PC-9 (cell line): Measurements from ENCODE around the gene SRPK2.

Source experiments
- EZH2 ChIP-seq: fragments of 200-600 bp; sonication (generic); IDR thresholded peaks from 2 replicates; pipeline ENCODE4 v1.8.0; 2017; ENCODE audit warnings: antibody characterized with exemption, low read depth
- TF ChIP-seq, protein P1 (sequence below): fragments of 200-600 bp; sonication (generic); conservative IDR thresholded peaks from 2 replicates; pipeline ENCODE4 v1.6.1; 2017; ENCODE audit warnings: mixed run types, antibody characterized with exemption, mild to moderate bottlenecking, moderate library complexity

DNA sequence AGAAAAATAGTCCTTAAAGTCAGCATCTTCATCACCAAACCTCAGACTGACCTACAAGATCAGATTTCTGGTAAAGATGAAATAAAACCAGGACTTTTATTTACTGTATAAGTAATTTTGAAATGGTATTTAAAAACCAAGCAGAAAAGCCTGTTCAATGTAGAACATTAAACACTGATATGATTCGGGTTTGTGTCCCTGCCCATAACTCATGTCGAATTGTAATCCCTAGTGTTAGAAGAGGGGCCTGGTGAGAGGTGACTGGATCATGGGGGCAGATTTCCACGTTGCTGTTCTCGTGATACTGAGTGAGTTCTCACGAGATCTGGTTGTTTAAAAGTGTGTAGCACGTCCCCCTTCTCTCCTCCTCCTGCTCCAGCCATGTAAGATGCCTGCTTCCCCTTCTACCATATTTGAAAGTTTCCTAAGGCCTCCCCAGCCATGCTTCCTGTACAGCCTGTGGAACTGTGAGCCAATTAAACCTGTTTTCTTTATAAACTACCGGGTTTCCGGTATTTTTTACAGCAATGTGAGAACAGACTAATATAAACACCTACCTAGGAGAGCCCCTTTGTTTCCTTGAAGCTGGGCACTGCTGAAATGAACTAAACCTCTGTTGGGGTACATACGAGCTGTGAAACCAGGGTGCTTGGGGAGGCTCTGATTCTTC lies 254.6 kb downstream of the SRPK2 start:
- TF ChIP-seq, protein P1, sequence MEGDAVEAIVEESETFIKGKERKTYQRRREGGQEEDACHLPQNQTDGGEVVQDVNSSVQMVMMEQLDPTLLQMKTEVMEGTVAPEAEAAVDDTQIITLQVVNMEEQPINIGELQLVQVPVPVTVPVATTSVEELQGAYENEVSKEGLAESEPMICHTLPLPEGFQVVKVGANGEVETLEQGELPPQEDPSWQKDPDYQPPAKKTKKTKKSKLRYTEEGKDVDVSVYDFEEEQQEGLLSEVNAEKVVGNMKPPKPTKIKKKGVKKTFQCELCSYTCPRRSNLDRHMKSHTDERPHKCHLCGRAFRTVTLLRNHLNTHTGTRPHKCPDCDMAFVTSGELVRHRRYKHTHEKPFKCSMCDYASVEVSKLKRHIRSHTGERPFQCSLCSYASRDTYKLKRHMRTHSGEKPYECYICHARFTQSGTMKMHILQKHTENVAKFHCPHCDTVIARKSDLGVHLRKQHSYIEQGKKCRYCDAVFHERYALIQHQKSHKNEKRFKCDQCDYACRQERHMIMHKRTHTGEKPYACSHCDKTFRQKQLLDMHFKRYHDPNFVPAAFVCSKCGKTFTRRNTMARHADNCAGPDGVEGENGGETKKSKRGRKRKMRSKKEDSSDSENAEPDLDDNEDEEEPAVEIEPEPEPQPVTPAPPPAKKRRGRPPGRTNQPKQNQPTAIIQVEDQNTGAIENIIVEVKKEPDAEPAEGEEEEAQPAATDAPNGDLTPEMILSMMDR = no peak
- TF ChIP-seq EZH2 = no peak
